HG03064 (cell line): ENCODE measurements around the gene VPREB3.
"Not testable (repeated sequence)": the region's sequence is repeated elsewhere in the genome, so short reads cannot be mapped to it uniquely, and the experiment has no call there.

Experiments
- ATAC-seq: cut with Tn5 transposase; IDR thresholded peaks from one replicate; pipeline ENCODE4 v1.9.1; 2021; ENCODE audit warnings: low read depth; ENCODE audit not compliant: unreplicated experiment

The VPREB3 gene

GRCh38 chr22:23745791-23746190, 8.4 kb downstream of the VPREB3 start:
- no peak for ATAC-seq

DNA sequence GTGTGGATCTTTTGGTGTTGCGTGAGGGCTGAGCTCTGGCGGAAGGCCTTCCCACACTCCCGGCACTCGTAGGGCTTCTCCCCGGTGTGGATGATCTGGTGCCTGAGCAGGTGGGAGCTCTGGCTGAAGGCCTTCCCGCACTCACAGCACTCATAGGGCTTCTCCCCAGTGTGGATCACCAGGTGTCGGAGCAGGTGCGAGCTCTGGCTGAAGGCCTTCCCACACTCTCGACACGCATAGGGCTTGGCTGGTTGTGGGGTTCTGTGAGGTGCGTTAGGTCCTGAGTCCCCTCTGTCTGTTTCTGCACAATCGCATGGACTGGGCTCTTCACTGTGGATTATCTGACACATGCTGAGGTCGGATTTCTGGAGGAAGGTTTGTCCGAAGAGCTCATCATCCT, 9.7 kb downstream of the VPREB3 start:
- no peak for ATAC-seq

- no peak for ATAC-seq
Observed at GRCh38 chr22:23744001-23744400, 10.2 kb downstream of the VPREB3 start.

DNA sequence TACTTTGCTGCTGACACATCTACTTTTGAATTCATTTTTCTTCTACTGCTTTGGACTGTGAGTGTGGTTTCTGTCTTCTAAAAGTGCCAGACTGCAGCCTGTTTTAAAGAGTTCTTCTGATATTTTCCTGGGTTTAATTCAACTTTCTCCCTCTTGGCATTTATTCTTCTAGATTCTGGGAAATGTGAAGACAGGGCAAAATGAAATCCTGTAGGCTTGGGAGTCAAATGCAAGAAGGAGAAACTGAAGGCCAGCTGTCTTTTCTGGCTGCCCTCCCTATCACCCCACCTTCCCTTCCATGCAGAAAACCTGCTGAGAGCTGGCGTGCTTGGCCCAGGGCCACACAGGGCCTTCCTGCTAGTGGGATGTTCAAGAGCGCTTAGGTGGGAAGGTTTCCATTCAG, 10.9 kb downstream of the VPREB3 start:
- ATAC-seq, result no peak

DNA sequence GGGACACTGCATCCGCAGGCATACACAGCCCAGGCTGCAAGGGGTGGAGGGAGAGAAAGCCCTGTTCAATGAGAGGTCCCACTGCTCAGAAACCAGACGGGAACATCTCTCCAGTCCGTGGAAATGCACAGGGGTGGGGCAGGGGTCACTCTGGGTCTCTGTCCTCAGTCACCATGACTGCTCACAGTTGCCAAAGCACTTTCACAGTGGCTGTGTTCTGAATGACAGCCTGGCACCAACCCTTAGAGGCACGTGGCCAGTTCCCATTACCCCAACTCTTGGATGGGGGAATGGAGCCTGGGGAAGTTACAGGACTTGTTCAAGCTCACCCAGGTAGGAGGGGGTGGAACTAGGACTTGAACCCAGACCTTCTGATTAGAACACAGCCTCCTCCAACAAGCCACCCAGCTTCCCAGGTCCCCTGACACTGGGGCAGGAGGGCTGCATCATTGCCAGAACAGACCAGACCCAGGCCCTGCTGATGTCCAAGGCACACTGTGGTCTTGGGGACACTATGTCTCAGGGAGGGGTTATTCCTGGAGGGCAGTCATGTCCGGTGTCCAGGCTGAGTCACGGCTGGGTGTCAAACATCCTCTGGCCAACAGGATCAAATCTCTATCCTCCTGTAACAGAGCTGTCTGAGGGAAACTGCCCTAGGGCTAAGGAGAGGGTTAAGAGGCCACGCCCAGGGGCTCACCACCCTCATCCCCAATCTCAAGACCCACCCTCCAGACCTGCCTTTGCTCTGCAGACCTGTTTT, 11.5 kb downstream of the VPREB3 start:
- ATAC-seq, result no peak

GRCh38 chr22:23737696-23738095, 16.5 kb downstream of the VPREB3 start:
- ATAC-seq, result no peak

DNA sequence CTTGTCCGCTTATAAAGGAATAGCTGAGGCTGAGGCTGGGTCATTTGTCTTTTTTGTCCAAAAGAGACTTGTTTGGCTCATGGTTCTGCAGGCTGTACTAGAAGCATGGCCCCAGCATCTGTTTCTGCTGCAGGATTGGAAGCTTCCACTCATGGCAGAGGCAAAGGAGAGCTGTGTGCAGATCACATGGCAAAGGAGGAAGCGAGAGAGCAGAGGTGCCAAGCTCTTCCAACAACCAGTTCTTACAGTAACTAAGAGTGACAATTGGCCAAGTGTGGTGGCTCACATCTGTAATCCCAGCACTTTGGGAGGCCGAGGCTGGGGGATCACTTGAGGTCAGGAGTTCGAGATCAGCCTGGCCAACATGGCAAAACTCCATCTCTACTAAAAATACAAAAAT, 26.1 kb downstream of the VPREB3 start:
- not testable (repeated sequence) for ATAC-seq

- no peak for ATAC-seq
Observed at GRCh38 chr22:23722724-23723123, 31.5 kb downstream of the VPREB3 start.

DNA sequence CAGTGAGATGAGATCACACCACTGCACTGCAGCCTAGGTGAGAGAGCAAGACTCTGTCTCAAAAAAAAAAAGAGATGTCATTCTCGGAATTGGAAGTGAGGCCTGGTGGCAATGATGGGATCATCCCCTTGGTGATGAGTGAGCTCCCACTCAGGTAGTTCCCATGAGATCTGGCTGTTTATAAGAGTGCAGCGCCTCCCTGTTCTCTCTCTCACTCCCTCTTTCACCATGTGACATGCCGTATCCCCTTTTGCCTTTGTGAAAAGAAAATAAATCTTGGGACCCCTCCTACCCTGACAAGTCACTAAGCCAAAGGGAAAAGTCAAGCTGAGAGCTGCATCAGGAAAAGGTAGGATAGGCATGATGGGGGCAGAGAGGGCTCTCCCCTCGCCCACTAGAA, 32.1 kb downstream of the VPREB3 start:
- ATAC-seq, result no peak

DNA sequence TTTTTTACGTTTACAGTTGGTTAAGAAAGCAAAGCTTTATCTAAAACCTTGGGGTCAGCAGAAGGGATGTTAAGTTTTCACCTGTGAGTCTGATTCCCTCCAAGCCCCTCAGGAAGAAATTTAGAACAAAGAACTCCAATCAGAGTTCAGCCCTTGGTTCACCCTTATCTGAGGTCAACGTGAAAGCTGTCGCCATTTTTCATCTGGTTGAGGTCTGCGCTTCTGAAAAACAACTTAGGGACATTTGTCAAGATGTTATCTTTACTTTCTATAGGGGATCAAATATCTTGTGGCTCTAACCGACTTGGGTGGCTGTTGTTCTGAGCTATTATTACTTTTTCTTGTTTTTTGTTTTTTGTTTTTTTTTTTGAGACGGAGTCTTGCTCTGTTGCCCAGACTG, 33.4 kb downstream of the VPREB3 start:
- ATAC-seq, result no peak

- no peak for ATAC-seq
Observed at GRCh38 chr22:23718371-23719165, 35.7 kb downstream of the VPREB3 start.

GRCh38 chr22:23716811-23717801, 37.1 kb downstream of the VPREB3 start:
- peak; percentile 77 for ATAC-seq

DNA sequence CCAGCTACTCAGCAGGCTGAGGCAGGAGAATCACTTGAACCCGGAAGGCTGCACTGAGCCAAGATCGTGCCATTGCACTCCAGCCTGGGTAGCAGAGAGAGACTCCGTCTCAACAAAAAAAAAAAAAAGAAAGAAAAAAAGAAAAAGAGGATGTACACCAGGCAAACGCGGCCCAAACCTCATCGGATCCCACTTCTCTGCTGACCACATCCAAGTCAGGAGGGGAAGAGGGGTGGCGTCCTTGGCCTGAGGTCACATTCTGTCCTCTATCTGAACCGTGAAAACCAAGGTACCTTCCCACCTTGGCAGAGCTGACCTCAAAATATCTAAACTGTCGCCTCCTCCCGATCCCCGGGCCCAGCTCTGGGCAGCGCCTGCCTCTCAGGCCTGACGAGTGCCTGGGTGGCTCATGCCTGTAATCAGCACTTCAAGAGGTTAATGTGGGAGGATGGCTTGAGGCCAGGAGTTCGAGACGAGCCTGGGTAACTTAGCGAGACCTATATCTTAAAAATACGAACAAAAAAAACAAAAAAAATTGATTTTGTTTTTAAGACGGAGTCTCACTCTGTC, 38.3 kb downstream of the VPREB3 start:
- no peak for ATAC-seq

- ATAC-seq, result no peak
Observed at GRCh38 chr22:23714596-23715578, 39.3 kb downstream of the VPREB3 start.

- ATAC-seq, result no peak
Observed at GRCh38 chr22:23713696-23714595, 40.3 kb downstream of the VPREB3 start.

DNA sequence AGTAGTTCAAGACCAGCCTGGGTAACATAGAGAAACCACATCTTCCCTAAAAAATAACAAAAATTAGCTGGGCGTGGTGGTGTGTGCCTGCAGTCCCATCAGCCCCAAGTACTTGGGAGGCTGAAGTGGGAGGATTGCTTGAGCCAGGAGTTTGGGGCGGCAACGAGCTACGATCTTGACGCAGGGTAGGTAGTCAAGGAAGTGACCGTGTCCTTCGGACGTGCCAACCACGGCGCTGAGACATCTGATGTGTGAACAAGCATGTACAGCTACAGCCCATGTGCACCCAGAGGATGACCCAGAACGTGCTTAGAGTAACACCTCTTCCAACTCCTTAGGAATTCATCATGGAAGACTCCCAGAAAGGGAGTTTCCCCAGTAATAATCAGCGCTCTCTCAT, 42.0 kb downstream of the VPREB3 start:
- no peak for ATAC-seq

GRCh38 chr22:23709107-23709506, 45.1 kb downstream of the VPREB3 start:
- ATAC-seq, result no peak

GRCh38 chr22:23708270-23708669, 46.0 kb downstream of the VPREB3 start:
- no peak for ATAC-seq
